Smooth muscle cell (in vitro differentiated cells): ENCODE data around the gene DNMT3A. TPM values are rescaled to one million over a fixed set of nuclear protein-coding genes. Genes with fewer than 3 reads are reported as not detected.

ENCODE experiments used
- DNase-seq: peaks from one replicate; lab custom pipeline; 2025; ENCODE audit not compliant: unreplicated experiment; lab: John Stamatoyannopoulos, UW
- H2AFZ ChIP-seq: fragments of 200-600 bp; sonication (generic); 2 replicates; pipeline ENCODE4 v1.6.0; 2016; ENCODE audit warnings: antibody characterized with exemption, low read depth, mild to moderate bottlenecking
- H3F3A ChIP-seq: fragments of 200-600 bp; sonication (generic); 2 replicates; pipeline ENCODE4 v1.6.0; 2017; ENCODE audit warnings: antibody characterized with exemption, low read depth
- H3K27ac ChIP-seq: fragments of 200-600 bp; sonication (generic); 2 replicates; pipeline ENCODE4 v1.5.1; 2016; ENCODE audit warnings: low read depth, mild to moderate bottlenecking
- H3K27me3 ChIP-seq: fragments of 200-600 bp; sonication (generic); 2 replicates; pipeline ENCODE4 v1.6.1; 2016; ENCODE audit warnings: low read depth, mild to moderate bottlenecking
- H3K36me3 ChIP-seq: fragments of 200-600 bp; sonication (generic); 2 replicates; pipeline ENCODE4 v1.5.1; 2016; ENCODE audit warnings: low read depth
- H3K4me1 ChIP-seq: fragments of 200-600 bp; sonication (generic); 2 replicates; pipeline ENCODE4 v1.5.1; 2016; ENCODE audit warnings: low read depth
- H3K4me2 ChIP-seq: fragments of 200-600 bp; sonication (generic); 2 replicates; pipeline ENCODE4 v1.6.0; 2016; ENCODE audit warnings: mild to moderate bottlenecking
- H3K4me3 ChIP-seq: fragments of 200-600 bp; sonication (generic); 2 replicates; pipeline ENCODE4 v1.5.1; 2016; ENCODE audit warnings: mild to moderate bottlenecking
- H3K79me2 ChIP-seq: fragments of 200-600 bp; sonication (generic); 2 replicates; pipeline ENCODE4 v1.6.0; 2016; ENCODE audit warnings: low read depth, mild to moderate bottlenecking
- H3K9ac ChIP-seq: fragments of 200-600 bp; sonication (generic); 2 replicates; pipeline ENCODE4 v1.6.0; 2016; ENCODE audit warnings: low read depth
- H3K9me3 ChIP-seq: fragments of 200-600 bp; sonication (generic); replicated peaks from 2 replicates; pipeline ENCODE4 v1.5.1; 2016; ENCODE audit warnings: low read depth
- H4K20me1 ChIP-seq: fragments of 200-600 bp; sonication (generic); 2 replicates; pipeline ENCODE4 v1.6.0; 2016; ENCODE audit warnings: low read depth
- WGBS: methylation state at CpG from one replicate; pipeline ENCODE4 v1.1.7; 2016; ENCODE audit warnings: low lambda C conversion rate; 5-methylcytosine and 5-hydroxymethylcytosine counted together
- polyA plus RNA-seq: library from polyadenylated mRNA; unstranded; fragments of >200 nt; fragmentation: Nextera tagmentation; extraction: Ambion mirVana; gene quantifications from 2 replicates; pipeline ENCODE4 v1.2.1, GENCODE V29; 2016
- total RNA-seq: library from RNA; depleted of rRNA; stranded (reverse); fragments of >200 nt; gene quantifications from 2 replicates; pipeline ENCODE4 v1.2.3, GENCODE V29; 2014
- TF ChIP-seq, protein P1 (sequence below): fragments of 200-600 bp; sonication (generic); IDR thresholded peaks from 2 replicates; pipeline ENCODE4 v1.5.1; 2017; ENCODE audit warnings: borderline replicate concordance, mild to moderate bottlenecking, antibody characterized with exemption; ENCODE audit not compliant: insufficient read depth, poor library complexity, severe bottlenecking

The DNMT3A gene
- total and polyA plus RNA-seq, 2 experiments from 2014 or later = 16.4 to 19.9 TPM

DNA sequence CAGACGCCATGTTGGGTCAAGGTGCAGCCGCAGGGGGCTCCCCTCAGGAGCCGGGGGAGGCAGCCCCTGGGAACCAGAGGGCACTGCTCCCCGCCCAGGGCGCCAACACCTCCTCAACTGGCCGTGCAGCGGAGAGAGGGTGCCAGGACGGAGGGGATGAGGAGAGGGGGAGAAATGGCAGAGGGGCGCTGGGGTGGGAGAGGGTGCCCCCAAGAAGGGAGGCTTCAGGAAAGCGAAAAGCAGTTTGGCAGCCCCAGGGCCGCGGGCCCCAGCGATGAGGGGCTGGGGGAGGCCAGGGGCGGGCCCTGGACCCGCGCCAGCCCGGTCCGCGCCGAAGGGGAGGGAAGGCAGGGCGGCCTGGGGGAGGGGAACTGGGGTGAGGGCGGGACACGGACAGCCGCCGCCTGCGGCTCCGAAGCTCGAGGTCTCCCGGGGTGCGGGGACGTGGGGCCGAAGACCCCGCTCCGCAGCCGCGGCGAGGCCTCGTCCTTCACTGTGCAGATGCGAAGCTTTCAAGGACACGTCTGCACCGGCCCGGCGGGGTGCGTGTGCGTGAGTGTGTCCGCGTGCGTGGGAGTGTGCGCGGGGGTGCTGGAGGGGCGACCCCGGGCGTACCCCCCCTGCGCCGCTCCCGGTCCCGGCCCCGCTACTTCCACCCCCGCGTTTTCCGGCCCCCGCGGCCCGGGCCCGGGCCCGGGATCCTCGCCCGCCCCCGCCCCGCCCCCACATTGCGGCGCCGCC, 1.4 kb downstream of the DNMT3A start:
- 13% methylated on average over 24 of the region's 73 CpGs for WGBS
- Histone ChIP-seq H2AFZ (no peak overlapping the region), H3K36me3 (no peaks in the 10 kb centered on the region), H3K4me3 (peak overlapping the region; percentile 51), H4K20me1 (peaks cover 52% of the 10 kb centered on the region), H3K9me3 (no peaks in the 10 kb centered on the region), H3K79me2 (peaks cover 32% of the 10 kb centered on the region), H3K9ac (no peak overlapping the region), H3F3A (no peaks in the 10 kb centered on the region), H3K4me1 (no peaks in the 10 kb centered on the region), H3K4me2 (peak overlapping the region; percentile 86), H3K27ac (no peak overlapping the region), H3K27me3 (no peaks in the 10 kb centered on the region)
- DNase-seq = no peak
- TF ChIP-seq, protein P1, sequence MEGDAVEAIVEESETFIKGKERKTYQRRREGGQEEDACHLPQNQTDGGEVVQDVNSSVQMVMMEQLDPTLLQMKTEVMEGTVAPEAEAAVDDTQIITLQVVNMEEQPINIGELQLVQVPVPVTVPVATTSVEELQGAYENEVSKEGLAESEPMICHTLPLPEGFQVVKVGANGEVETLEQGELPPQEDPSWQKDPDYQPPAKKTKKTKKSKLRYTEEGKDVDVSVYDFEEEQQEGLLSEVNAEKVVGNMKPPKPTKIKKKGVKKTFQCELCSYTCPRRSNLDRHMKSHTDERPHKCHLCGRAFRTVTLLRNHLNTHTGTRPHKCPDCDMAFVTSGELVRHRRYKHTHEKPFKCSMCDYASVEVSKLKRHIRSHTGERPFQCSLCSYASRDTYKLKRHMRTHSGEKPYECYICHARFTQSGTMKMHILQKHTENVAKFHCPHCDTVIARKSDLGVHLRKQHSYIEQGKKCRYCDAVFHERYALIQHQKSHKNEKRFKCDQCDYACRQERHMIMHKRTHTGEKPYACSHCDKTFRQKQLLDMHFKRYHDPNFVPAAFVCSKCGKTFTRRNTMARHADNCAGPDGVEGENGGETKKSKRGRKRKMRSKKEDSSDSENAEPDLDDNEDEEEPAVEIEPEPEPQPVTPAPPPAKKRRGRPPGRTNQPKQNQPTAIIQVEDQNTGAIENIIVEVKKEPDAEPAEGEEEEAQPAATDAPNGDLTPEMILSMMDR = no peak

DNA sequence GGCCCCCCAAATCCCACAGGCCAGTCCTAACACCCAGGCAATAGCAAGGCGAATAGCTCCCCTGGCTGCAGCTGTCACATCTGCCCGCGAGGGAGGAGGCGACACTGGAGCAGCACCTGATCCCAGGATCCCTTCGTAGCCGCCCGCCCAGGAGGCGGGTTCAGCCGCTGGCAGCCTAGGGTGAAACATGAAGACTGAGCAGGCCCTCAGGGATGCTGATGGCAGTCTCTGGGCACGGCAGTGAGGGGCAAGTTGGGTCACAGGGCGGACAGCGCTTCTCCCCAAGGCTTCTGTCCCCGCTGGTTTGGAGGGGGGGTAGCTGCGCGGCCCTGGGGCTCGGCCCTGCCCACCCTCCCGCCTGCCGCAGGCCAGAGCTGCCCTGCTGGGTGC, 1.9 kb downstream of the DNMT3A start:
- Histone ChIP-seq H4K20me1 (peaks cover 57% of the 10 kb centered on the region), H3K79me2 (peaks cover 38% of the 10 kb centered on the region), H3K4me1 (no peaks in the 10 kb centered on the region), H3K9me3 (no peaks in the 10 kb centered on the region), H3K36me3 (no peaks in the 10 kb centered on the region), H3K27ac (no peak overlapping the region), H3K4me2 (peak overlapping the region; percentile 86), H3K9ac (no peak overlapping the region), H3K27me3 (no peaks in the 10 kb centered on the region), H3F3A (no peaks in the 10 kb centered on the region), H2AFZ (no peak overlapping the region), H3K4me3 (peak overlapping the region; percentile 51)
- TF ChIP-seq, protein P1 = no peak
- DNase-seq = no peak
- WGBS = 56% methylated on average over 18 of the region's 18 CpGs

DNA sequence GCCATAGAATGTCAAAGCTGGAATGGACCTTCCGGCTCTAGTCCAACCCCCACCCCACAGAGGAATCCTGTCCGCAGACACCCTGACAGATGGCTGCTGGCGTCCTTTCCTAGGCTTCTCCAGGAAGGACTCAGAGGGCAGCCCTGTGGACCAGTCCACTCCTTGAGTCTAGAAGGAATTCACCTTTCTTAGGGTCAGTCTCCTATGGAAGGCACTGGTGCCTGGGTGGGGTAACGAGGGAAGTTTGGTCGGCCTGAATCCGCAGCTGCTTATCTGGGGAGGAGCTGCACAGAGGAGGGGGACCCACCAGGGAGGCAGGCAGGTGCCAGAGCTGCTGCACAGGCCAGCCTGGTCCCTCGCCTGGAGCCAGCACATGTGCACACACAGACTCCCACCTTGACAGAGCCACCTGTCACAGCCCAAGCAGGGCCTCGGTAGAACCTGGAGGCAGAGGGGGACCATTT, 2.5 kb downstream of the DNMT3A start:
- Histone ChIP-seq H3K4me2 (no peak overlapping the region), H4K20me1 (peaks cover 63% of the 10 kb centered on the region)

More for the DNA sequence above, 2.5 kb downstream of the DNMT3A start:
- Histone ChIP-seq H2AFZ (no peak overlapping the region), H3K36me3 (no peaks in the 10 kb centered on the region), H3K9me3 (no peaks in the 10 kb centered on the region), H3K79me2 (peaks cover 43% of the 10 kb centered on the region), H3K4me1 (no peaks in the 10 kb centered on the region), H3K27ac (no peak overlapping the region), H3K27me3 (no peaks in the 10 kb centered on the region), H3F3A (no peaks in the 10 kb centered on the region), H3K9ac (no peak overlapping the region), H3K4me3 (no peak overlapping the region)
- 81% methylated on average over 8 of the region's 8 CpGs for WGBS
- TF ChIP-seq, protein P1 = no peak
- no peak for DNase-seq
